Panc1 (cell line): ENCODE results near the gene RASA3. TPM values are rescaled to one million over a fixed set of nuclear protein-coding genes. Genes with fewer than 3 reads are reported as not detected.
A peak's percentile ranks its signal among the peaks of the same experiment; 100 is the strongest.

Experiments used
- ATAC-seq: fragments of 200-7000 bp; cut with Tn5 transposase; 2 replicates; pipeline ENCODE4 v1.9.1; 2020; ENCODE audit warnings: mild to moderate bottlenecking, moderate library complexity
- BruUV-seq: library from RNA; stranded (reverse); fragments of 400-500 nt; replicated peaks from 2 replicates; lab custom pipeline; 2021; lab: Mats Ljungman, UMichigan
- CTCF ChIA-PET: fragments of 300-600 bp; sonication (Branson Sonifier 250); formaldehyde crosslinking; loops from one replicate; lab custom pipeline; 2022; ENCODE audit warnings: antibody characterized with exemption; lab: Charles Lee
- POLR2A ChIA-PET: fragments of 300-600 bp; sonication (Branson Sonifier 250); formaldehyde crosslinking; loops from one replicate; lab custom pipeline; 2022; ENCODE audit warnings: antibody characterized with exemption; lab: Charles Lee
- DNase-seq: peaks from one replicate; pipeline ENCODE4 v3.0.0-alpha.2; 2010; ENCODE audit warnings: low read depth, low spot score
- H3K27ac ChIP-seq: 2 replicates; pipeline ENCODE4 v1.5.1; 2011; ENCODE audit warnings: mild to moderate bottlenecking, low read length, inconsistent platforms
- H3K27me3 ChIP-seq: fragments of 200-500 bp; sonication (Bioruptor generic); 2 replicates; pipeline ENCODE4 v1.6.0; 2014; ENCODE audit warnings: low read length, inconsistent platforms; ENCODE audit not compliant: control insufficient read depth, insufficient read depth
- H3K36me3 ChIP-seq: fragments of 200-500 bp; sonication (Bioruptor generic); 2 replicates; pipeline ENCODE4 v1.5.1; 2014; ENCODE audit warnings: inconsistent platforms, mild to moderate bottlenecking, low read length, moderate library complexity; ENCODE audit not compliant: control insufficient read depth, insufficient read depth
- H3K4me1 ChIP-seq: 2 replicates; pipeline ENCODE4 v1.5.1; 2011; ENCODE audit warnings: inconsistent platforms, mild to moderate bottlenecking, low read length, moderate library complexity; ENCODE audit not compliant: control insufficient read depth, insufficient read depth
- H3K4me3 ChIP-seq, 2 experiments: 2 replicates each; pipeline ENCODE4 v1.5.1; 2011 to 2012; ENCODE audit warnings: low read depth in 2 of 2, low read length in 2 of 2, mild to moderate bottlenecking in 2 of 2, inconsistent platforms in 1 of 2, moderate library complexity in 1 of 2
- H3K9me3 ChIP-seq: fragments of 200-500 bp; sonication (Bioruptor generic); 2 replicates; pipeline ENCODE4 v1.5.1; 2014; ENCODE audit warnings: low read depth, mild to moderate bottlenecking, inconsistent platforms, low read length, moderate library complexity; ENCODE audit not compliant: control insufficient read depth, insufficient read depth
- POLR2AphosphoS5 ChIP-seq: IDR thresholded peaks from 2 replicates; pipeline ENCODE4 v1.6.1; 2012; ENCODE audit warnings: mild to moderate bottlenecking, low read depth, low read length, moderate library complexity
- SIN3A ChIP-seq: IDR thresholded peaks from 2 replicates; pipeline ENCODE4 v1.6.1; 2012; ENCODE audit warnings: low read depth, mild to moderate bottlenecking, low read length, moderate library complexity, borderline replicate concordance; ENCODE audit not compliant: insufficient read depth
- TCF7L2 ChIP-seq: IDR thresholded peaks from 2 replicates; pipeline ENCODE4 v1.6.1; 2011; ENCODE audit warnings: mild to moderate bottlenecking, low read depth, low read length, inconsistent platforms
- in situ Hi-C: cut with HindIII; loops from 2 replicates; pipeline ENCODE4 v1.10.0; 2016; ENCODE audit warnings: low sequenced_read_pairs, low pct_unique_long_range_greater_than_20kb
- intact Hi-C: fragments of 100-400 bp; cut with micrococcal nuclease; formaldehyde crosslinking; loops from one replicate; pipeline ENCODE4 v1.10.0; 2022; ENCODE audit not compliant: unreplicated experiment
- total RNA-seq: library from RNA; stranded (reverse); gene quantifications from one replicate; pipeline ENCODE4 v1.2.1, GENCODE V29; 2021; ENCODE audit not compliant: unreplicated experiment
- TF ChIP-seq, protein P1 (sequence below), 2 experiments: IDR thresholded peaks; 2 replicates each; pipeline ENCODE4 v1.6.1; 2011 to 2012; ENCODE audit warnings: low read depth in 2 of 2, control low read depth in 1 of 2, low read length in 1 of 2, mild to moderate bottlenecking in 1 of 2, moderate library complexity in 1 of 2; ENCODE audit not compliant: insufficient read depth in 1 of 2
- TF ChIP-seq, protein P2 (sequence below): fragments of 450-650 bp; IDR thresholded peaks from 2 replicates; pipeline ENCODE4 v1.5.1; 2017; ENCODE audit warnings: mild to moderate bottlenecking

RASA3 gene
- total RNA-seq, 1 experiment from 2014 or later = 33.7 TPM

- intact Hi-C loops = no loop called here
- in situ Hi-C loops = no loop called here
- no peaks in the 10 kb centered on the region for H3K27me3 ChIP-seq
- H3K36me3 ChIP-seq = no peaks in the 10 kb centered on the region
- peaks cover 4% of the 10 kb centered on the region for H3K4me1 ChIP-seq
- ATAC-seq (peak; percentile 46), DNase-seq (no peak)
- ChIA-PET CTCF (interaction anchor here (0.6 kb wide), 1 partner anchor 84 kb away, joined by 16 read pairs; no protein-coding TSS in a partner anchor), POLR2A (no interaction called here)
- no peaks in the 10 kb centered on the region for H3K9me3 ChIP-seq
- no TSS peak for BruUV-seq
- H3K27ac ChIP-seq = peak overlapping the region; percentile 58
- H3K4me3 ChIP-seq = peak overlapping the region; percentile 17 to 41; a peak in 3 of 4 replicates
- TF ChIP-seq, protein P1, sequence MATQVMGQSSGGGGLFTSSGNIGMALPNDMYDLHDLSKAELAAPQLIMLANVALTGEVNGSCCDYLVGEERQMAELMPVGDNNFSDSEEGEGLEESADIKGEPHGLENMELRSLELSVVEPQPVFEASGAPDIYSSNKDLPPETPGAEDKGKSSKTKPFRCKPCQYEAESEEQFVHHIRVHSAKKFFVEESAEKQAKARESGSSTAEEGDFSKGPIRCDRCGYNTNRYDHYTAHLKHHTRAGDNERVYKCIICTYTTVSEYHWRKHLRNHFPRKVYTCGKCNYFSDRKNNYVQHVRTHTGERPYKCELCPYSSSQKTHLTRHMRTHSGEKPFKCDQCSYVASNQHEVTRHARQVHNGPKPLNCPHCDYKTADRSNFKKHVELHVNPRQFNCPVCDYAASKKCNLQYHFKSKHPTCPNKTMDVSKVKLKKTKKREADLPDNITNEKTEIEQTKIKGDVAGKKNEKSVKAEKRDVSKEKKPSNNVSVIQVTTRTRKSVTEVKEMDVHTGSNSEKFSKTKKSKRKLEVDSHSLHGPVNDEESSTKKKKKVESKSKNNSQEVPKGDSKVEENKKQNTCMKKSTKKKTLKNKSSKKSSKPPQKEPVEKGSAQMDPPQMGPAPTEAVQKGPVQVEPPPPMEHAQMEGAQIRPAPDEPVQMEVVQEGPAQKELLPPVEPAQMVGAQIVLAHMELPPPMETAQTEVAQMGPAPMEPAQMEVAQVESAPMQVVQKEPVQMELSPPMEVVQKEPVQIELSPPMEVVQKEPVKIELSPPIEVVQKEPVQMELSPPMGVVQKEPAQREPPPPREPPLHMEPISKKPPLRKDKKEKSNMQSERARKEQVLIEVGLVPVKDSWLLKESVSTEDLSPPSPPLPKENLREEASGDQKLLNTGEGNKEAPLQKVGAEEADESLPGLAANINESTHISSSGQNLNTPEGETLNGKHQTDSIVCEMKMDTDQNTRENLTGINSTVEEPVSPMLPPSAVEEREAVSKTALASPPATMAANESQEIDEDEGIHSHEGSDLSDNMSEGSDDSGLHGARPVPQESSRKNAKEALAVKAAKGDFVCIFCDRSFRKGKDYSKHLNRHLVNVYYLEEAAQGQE (IDR thresholded peaks at IDR 0.05; ENCODE audit: insufficient read depth in 1 of 2, low read depth in 2 of 2, low read length in 1 of 2) = no peak
- TF ChIP-seq SIN3A (no peak), TCF7L2 (no peak), POLR2AphosphoS5 (no peak)
- TF ChIP-seq, protein P2, sequence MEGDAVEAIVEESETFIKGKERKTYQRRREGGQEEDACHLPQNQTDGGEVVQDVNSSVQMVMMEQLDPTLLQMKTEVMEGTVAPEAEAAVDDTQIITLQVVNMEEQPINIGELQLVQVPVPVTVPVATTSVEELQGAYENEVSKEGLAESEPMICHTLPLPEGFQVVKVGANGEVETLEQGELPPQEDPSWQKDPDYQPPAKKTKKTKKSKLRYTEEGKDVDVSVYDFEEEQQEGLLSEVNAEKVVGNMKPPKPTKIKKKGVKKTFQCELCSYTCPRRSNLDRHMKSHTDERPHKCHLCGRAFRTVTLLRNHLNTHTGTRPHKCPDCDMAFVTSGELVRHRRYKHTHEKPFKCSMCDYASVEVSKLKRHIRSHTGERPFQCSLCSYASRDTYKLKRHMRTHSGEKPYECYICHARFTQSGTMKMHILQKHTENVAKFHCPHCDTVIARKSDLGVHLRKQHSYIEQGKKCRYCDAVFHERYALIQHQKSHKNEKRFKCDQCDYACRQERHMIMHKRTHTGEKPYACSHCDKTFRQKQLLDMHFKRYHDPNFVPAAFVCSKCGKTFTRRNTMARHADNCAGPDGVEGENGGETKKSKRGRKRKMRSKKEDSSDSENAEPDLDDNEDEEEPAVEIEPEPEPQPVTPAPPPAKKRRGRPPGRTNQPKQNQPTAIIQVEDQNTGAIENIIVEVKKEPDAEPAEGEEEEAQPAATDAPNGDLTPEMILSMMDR = no peak
Observed at GRCh38 chr13:114140131-114140905, 7.9 kb upstream of the RASA3 start.

- no TSS peak for BruUV-seq
- TF ChIP-seq POLR2AphosphoS5 = no peak
- no peak for TF ChIP-seq TCF7L2
- TF ChIP-seq, protein P2 = no peak
- TF ChIP-seq, protein P1 (IDR thresholded peaks at IDR 0.05; ENCODE audit: insufficient read depth in 1 of 2, low read depth in 2 of 2, low read length in 1 of 2) = no peak
- no peak for TF ChIP-seq SIN3A
- in situ Hi-C loops = no loop called here
Observed at GRCh38 chr13:114136576-114136975, 4.2 kb upstream of the RASA3 start.

More at GRCh38 chr13:114136576-114136975, 4.2 kb upstream of the RASA3 start:
- Histone ChIP-seq H3K4me3 (no peak overlapping the region), H3K4me1 (peaks cover 15% of the 10 kb centered on the region), H3K9me3 (no peaks in the 10 kb centered on the region), H3K27ac (no peak overlapping the region), H3K36me3 (no peaks in the 10 kb centered on the region), H3K27me3 (no peaks in the 10 kb centered on the region)
- CTCF ChIA-PET = no interaction called here
- intact Hi-C loops = no loop called here
- POLR2A ChIA-PET = no interaction called here
- ATAC-seq (no peak), DNase-seq (no peak)
